Panc1 (cell line): ENCODE data around the gene ANKMY2.

Experiments used
- POLR2AphosphoS5 ChIP-seq: IDR thresholded peaks from 2 replicates; pipeline ENCODE4 v1.6.1; 2012; ENCODE audit warnings: mild to moderate bottlenecking, low read depth, low read length, moderate library complexity
- TF ChIP-seq, protein P1 (sequence below): fragments of 450-650 bp; IDR thresholded peaks from 2 replicates; pipeline ENCODE4 v1.5.1; 2017; ENCODE audit warnings: mild to moderate bottlenecking
- TF ChIP-seq, protein P2 (sequence below), 2 experiments: IDR thresholded peaks; 2 replicates each; pipeline ENCODE4 v1.6.1; 2011 to 2012; ENCODE audit warnings: low read depth in 2 of 2, control low read depth in 1 of 2, low read length in 1 of 2, mild to moderate bottlenecking in 1 of 2, moderate library complexity in 1 of 2; ENCODE audit not compliant: insufficient read depth in 1 of 2

DNA sequence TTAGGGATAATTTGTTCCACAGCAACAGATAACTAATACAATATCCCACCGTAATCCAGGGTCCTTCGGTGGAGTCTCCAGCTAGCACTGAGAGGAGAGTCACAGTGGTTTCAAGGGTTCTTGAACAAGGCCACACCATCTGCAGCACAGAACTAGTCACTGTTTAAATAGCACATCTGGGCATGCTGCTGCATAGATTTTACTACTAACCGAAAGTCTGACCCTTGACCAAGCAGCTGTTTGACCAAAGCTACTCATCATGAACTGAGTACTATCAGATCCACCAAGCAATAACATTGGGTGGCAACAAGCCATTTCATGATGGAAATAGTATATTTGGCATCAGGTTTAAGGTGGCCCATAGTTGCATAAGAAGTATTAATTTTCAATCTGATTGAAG is 53.2 kb downstream of the ANKMY2 start:
- TF ChIP-seq, protein P1, sequence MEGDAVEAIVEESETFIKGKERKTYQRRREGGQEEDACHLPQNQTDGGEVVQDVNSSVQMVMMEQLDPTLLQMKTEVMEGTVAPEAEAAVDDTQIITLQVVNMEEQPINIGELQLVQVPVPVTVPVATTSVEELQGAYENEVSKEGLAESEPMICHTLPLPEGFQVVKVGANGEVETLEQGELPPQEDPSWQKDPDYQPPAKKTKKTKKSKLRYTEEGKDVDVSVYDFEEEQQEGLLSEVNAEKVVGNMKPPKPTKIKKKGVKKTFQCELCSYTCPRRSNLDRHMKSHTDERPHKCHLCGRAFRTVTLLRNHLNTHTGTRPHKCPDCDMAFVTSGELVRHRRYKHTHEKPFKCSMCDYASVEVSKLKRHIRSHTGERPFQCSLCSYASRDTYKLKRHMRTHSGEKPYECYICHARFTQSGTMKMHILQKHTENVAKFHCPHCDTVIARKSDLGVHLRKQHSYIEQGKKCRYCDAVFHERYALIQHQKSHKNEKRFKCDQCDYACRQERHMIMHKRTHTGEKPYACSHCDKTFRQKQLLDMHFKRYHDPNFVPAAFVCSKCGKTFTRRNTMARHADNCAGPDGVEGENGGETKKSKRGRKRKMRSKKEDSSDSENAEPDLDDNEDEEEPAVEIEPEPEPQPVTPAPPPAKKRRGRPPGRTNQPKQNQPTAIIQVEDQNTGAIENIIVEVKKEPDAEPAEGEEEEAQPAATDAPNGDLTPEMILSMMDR, result no peak
- TF ChIP-seq POLR2AphosphoS5, result no peak
- TF ChIP-seq, protein P2, sequence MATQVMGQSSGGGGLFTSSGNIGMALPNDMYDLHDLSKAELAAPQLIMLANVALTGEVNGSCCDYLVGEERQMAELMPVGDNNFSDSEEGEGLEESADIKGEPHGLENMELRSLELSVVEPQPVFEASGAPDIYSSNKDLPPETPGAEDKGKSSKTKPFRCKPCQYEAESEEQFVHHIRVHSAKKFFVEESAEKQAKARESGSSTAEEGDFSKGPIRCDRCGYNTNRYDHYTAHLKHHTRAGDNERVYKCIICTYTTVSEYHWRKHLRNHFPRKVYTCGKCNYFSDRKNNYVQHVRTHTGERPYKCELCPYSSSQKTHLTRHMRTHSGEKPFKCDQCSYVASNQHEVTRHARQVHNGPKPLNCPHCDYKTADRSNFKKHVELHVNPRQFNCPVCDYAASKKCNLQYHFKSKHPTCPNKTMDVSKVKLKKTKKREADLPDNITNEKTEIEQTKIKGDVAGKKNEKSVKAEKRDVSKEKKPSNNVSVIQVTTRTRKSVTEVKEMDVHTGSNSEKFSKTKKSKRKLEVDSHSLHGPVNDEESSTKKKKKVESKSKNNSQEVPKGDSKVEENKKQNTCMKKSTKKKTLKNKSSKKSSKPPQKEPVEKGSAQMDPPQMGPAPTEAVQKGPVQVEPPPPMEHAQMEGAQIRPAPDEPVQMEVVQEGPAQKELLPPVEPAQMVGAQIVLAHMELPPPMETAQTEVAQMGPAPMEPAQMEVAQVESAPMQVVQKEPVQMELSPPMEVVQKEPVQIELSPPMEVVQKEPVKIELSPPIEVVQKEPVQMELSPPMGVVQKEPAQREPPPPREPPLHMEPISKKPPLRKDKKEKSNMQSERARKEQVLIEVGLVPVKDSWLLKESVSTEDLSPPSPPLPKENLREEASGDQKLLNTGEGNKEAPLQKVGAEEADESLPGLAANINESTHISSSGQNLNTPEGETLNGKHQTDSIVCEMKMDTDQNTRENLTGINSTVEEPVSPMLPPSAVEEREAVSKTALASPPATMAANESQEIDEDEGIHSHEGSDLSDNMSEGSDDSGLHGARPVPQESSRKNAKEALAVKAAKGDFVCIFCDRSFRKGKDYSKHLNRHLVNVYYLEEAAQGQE (IDR thresholded peaks at IDR 0.05; ENCODE audit: insufficient read depth in 1 of 2, low read depth in 2 of 2, low read length in 1 of 2), result no peak
